ENCODE results near the gene ARHGAP12.

ARHGAP12 gene

GRCh38 chr10:31765541-31765940, 163.1 kb downstream of the ARHGAP12 start:
- TF ChIP-seq CTCF (IDR thresholded peaks at IDR 0.05; ENCODE audit: low read depth, low read length, missing control alignments): no peak
- Histone ChIP-seq H3K36me3 (replicated peaks) (no peaks in the 10 kb centered on the region), H3K4me3 (ENCODE audit: low read depth, low read length) (no peak overlapping the region), H3K27me3 (replicated peaks) (no peaks in the 10 kb centered on the region), H3K27ac (no peak overlapping the region)
- in situ Hi-C loops (cut with HindIII; ENCODE audit: low pct_ligation_motif_present, low sequenced_read_pairs): no loop called here
- DNase-seq: no peak

GRCh38 chr10:31762316-31762715, 166.3 kb downstream of the ARHGAP12 start:
- no peak overlapping the region for H3K27ac ChIP-seq
- H3K36me3 ChIP-seq (replicated peaks): no peaks in the 10 kb centered on the region
- TF ChIP-seq CTCF (IDR thresholded peaks at IDR 0.05; ENCODE audit: low read depth, low read length, missing control alignments): no peak
- in situ Hi-C loops (cut with HindIII; ENCODE audit: low pct_ligation_motif_present, low sequenced_read_pairs): no loop called here
- no peak overlapping the region for H3K4me3 ChIP-seq (ENCODE audit: low read depth, low read length)
- DNase-seq: no peak
- no peaks in the 10 kb centered on the region for H3K27me3 ChIP-seq (replicated peaks)

- no peaks in the 10 kb centered on the region for H3K36me3 ChIP-seq (replicated peaks)
- no peaks in the 10 kb centered on the region for H3K27me3 ChIP-seq (replicated peaks)
- no peak overlapping the region for H3K4me3 ChIP-seq (ENCODE audit: low read depth, low read length)
- TF ChIP-seq CTCF (IDR thresholded peaks at IDR 0.05; ENCODE audit: low read depth, low read length, missing control alignments): no peak
- in situ Hi-C loops (cut with HindIII; ENCODE audit: low pct_ligation_motif_present, low sequenced_read_pairs): no loop called here
- H3K27ac ChIP-seq: no peak overlapping the region
- no peak for DNase-seq
Observed at GRCh38 chr10:31761156-31761555, 167.5 kb downstream of the ARHGAP12 start.

- TF ChIP-seq CTCF (IDR thresholded peaks at IDR 0.05; ENCODE audit: low read depth, low read length, missing control alignments): no peak
- no peaks in the 10 kb centered on the region for H3K27me3 ChIP-seq (replicated peaks)
- in situ Hi-C loops (cut with HindIII; ENCODE audit: low pct_ligation_motif_present, low sequenced_read_pairs): no loop called here
- no peaks in the 10 kb centered on the region for H3K36me3 ChIP-seq (replicated peaks)
- no peak for DNase-seq
- peak overlapping the region; percentile 28 for H3K27ac ChIP-seq
- H3K4me3 ChIP-seq (ENCODE audit: low read depth, low read length): peak overlapping the region; percentile 33
Observed at GRCh38 chr10:31760674-31761081, 168.0 kb downstream of the ARHGAP12 start.

- DNase-seq: peak; percentile 97
- peak overlapping the region; percentile 49 for H3K27ac ChIP-seq
- no peak for TF ChIP-seq CTCF (IDR thresholded peaks at IDR 0.05; ENCODE audit: low read depth, low read length, missing control alignments)
- no peaks in the 10 kb centered on the region for H3K27me3 ChIP-seq (replicated peaks)
- H3K36me3 ChIP-seq (replicated peaks): no peaks in the 10 kb centered on the region
- in situ Hi-C loops (cut with HindIII; ENCODE audit: low pct_ligation_motif_present, low sequenced_read_pairs): no loop called here
- H3K4me3 ChIP-seq (ENCODE audit: low read depth, low read length): peak overlapping the region; percentile 68
Observed at GRCh38 chr10:31759799-31760626, 168.6 kb downstream of the ARHGAP12 start.

Measured in brain microvascular endothelial cell (primary cell).